Mesenchymal stem cell (in vitro differentiated cells and primary cell): Measurements from ENCODE around the gene SLC25A2.

Source experiments
- DNase-seq: peaks from one replicate; pipeline ENCODE4 v3.0.0-alpha.2; 2013
- H2AFZ ChIP-seq: one replicate; pipeline ENCODE4 v1.6.1; 2013; ENCODE audit warnings: low read depth, mild to moderate bottlenecking, control low read depth, inconsistent platforms, low read length, moderate library complexity
- H2AK5ac ChIP-seq: 2 replicates; pipeline ENCODE4 v1.6.1; 2013; ENCODE audit warnings: low read length, moderate library complexity, mild to moderate bottlenecking, inconsistent platforms; ENCODE audit not compliant: severe bottlenecking
- H2BK120ac ChIP-seq: one replicate; pipeline ENCODE4 v1.6.1; 2013; ENCODE audit warnings: low read depth, mild to moderate bottlenecking, inconsistent platforms, low read length, moderate library complexity
- H2BK12ac ChIP-seq, 2 experiments: one replicate each; pipeline ENCODE4 v1.6.1; 2013; ENCODE audit warnings: inconsistent platforms in 2 of 2, low read length in 2 of 2, mild to moderate bottlenecking in 2 of 2, moderate library complexity in 2 of 2, control low read depth in 1 of 2
- H2BK15ac ChIP-seq: one replicate; pipeline ENCODE4 v1.6.1; 2013; ENCODE audit warnings: mild to moderate bottlenecking, low read depth, inconsistent platforms; ENCODE audit not compliant: poor library complexity, severe bottlenecking
- H2BK5ac ChIP-seq: 2 replicates; pipeline ENCODE4 v1.6.1; 2013; ENCODE audit warnings: low read depth, mild to moderate bottlenecking, low read length, control low read depth, inconsistent platforms; ENCODE audit not compliant: poor library complexity, severe bottlenecking
- H3K14ac ChIP-seq, 2 experiments: one replicate each; pipeline ENCODE4 v1.6.1; 2013; ENCODE audit warnings: inconsistent platforms in 2 of 2, low read length in 2 of 2, control low read depth in 1 of 2, mild to moderate bottlenecking in 1 of 2, moderate library complexity in 1 of 2
- H3K18ac ChIP-seq, 2 experiments: one replicate each; pipeline ENCODE4 v1.6.1; 2013; ENCODE audit warnings: inconsistent platforms in 2 of 2, low read length in 2 of 2, control low read depth in 1 of 2, low read depth in 1 of 2, mild to moderate bottlenecking in 1 of 2
- H3K23ac ChIP-seq, 2 experiments: one replicate each; pipeline ENCODE4 v1.6.1; 2013; ENCODE audit warnings: inconsistent platforms in 2 of 2, low read length in 2 of 2, mild to moderate bottlenecking in 2 of 2, moderate library complexity in 2 of 2, control low read depth in 1 of 2
- H3K27ac ChIP-seq: 2 replicates; pipeline ENCODE4 v1.5.1; 2013; ENCODE audit warnings: mild to moderate bottlenecking, moderate library complexity, low read length, control low read depth, inconsistent platforms; ENCODE audit not compliant: poor library complexity, severe bottlenecking
- H3K27me3 ChIP-seq, 2 experiments: 2 replicates each; pipeline versions ENCODE4 v1.6.1 to v1.7.0; 2013; ENCODE audit warnings: low read length in 2 of 2, mild to moderate bottlenecking in 2 of 2, moderate library complexity in 2 of 2, control low read depth in 1 of 2, inconsistent platforms in 1 of 2; ENCODE audit not compliant: control insufficient read depth in 1 of 2, insufficient read depth in 1 of 2
- H3K36me3 ChIP-seq, 2 experiments: 2 replicates each; pipeline versions ENCODE4 v1.6.1 to v1.7.0; 2013; ENCODE audit warnings: low read length in 2 of 2, control low read depth in 1 of 2, inconsistent platforms in 1 of 2, low read depth in 1 of 2, mild to moderate bottlenecking in 1 of 2; ENCODE audit not compliant: insufficient read depth in 2 of 2, control insufficient read depth in 1 of 2
- H3K4ac ChIP-seq, 2 experiments: one replicate each; pipeline ENCODE4 v1.6.1; 2013; ENCODE audit warnings: inconsistent platforms in 2 of 2, low read length in 2 of 2, mild to moderate bottlenecking in 2 of 2, moderate library complexity in 2 of 2, control low read depth in 1 of 2, low read depth in 1 of 2
- H3K4me1 ChIP-seq: 2 replicates; pipeline ENCODE4 v1.6.1; 2013; ENCODE audit warnings: low read depth, low read length, control low read depth; ENCODE audit not compliant: control insufficient read depth, insufficient read depth
- H3K4me2 ChIP-seq: 2 replicates; pipeline ENCODE4 v1.6.1; 2013; ENCODE audit warnings: low read length, mild to moderate bottlenecking, inconsistent platforms; ENCODE audit not compliant: poor library complexity, severe bottlenecking
- H3K4me3 ChIP-seq, 2 experiments: 2 replicates each; pipeline versions ENCODE4 v1.5.1 to v1.7.0; 2013; ENCODE audit warnings: low read length in 2 of 2, mild to moderate bottlenecking in 2 of 2, control low read depth in 1 of 2, low read depth in 1 of 2; ENCODE audit not compliant: insufficient read depth in 1 of 2
- H3K79me1 ChIP-seq: replicated peaks from 2 replicates; pipeline ENCODE4 v1.6.1; 2013; ENCODE audit warnings: mild to moderate bottlenecking, control low read depth, low read length, inconsistent platforms; ENCODE audit not compliant: poor library complexity, severe bottlenecking
- H3K9ac ChIP-seq: 2 replicates; pipeline ENCODE4 v1.7.0; 2013; ENCODE audit warnings: mild to moderate bottlenecking, low read length, moderate library complexity
- H3K9me3 ChIP-seq: 2 replicates; pipeline ENCODE4 v1.7.0; 2013; ENCODE audit warnings: mild to moderate bottlenecking, low read length; ENCODE audit not compliant: control insufficient read depth
- H4K8ac ChIP-seq: one replicate; pipeline ENCODE4 v1.6.1; 2013; ENCODE audit warnings: inconsistent platforms, mild to moderate bottlenecking, low read length, moderate library complexity
- H4K91ac ChIP-seq: one replicate; pipeline ENCODE4 v1.6.1; 2013; ENCODE audit warnings: mild to moderate bottlenecking, low read length, inconsistent platforms
- WGBS: methylation state at CpG from one replicate; pipeline ENCODE4 v1.1.7; 2013; ENCODE audit warnings: mixed read lengths; 5-methylcytosine and 5-hydroxymethylcytosine counted together

The SLC25A2 gene

GRCh38 chr5:141261238-141261546 is 42.7 kb downstream of the SLC25A2 start:
- no peak overlapping the region for H3K14ac ChIP-seq
- H3K79me1 ChIP-seq: no peaks in the 10 kb centered on the region
- H3K9me3 ChIP-seq: peaks cover 98% of the 10 kb centered on the region
- H3K4ac ChIP-seq: no peak overlapping the region
- no peaks in the 10 kb centered on the region for H3K4me1 ChIP-seq
- no peak overlapping the region for H2BK120ac ChIP-seq
- peak overlapping the region in 1 of 2 experiments; percentile 68 for H3K4me3 ChIP-seq
- no peak overlapping the region for H4K8ac ChIP-seq
- H2BK15ac ChIP-seq: no peak overlapping the region
- no peaks in the 10 kb centered on the region for H3K27me3 ChIP-seq
- WGBS: no CpG with 5 or more reads among the region's 1 CpG
- H3K23ac ChIP-seq: no peak overlapping the region
- no peak overlapping the region for H3K18ac ChIP-seq
- DNase-seq: no peak
- H2AK5ac ChIP-seq: no peak overlapping the region
- H3K4me2 ChIP-seq: no peak overlapping the region
- H3K36me3 ChIP-seq: no peaks in the 10 kb centered on the region
- no peak overlapping the region for H4K91ac ChIP-seq
- no peak overlapping the region for H2BK5ac ChIP-seq
- H3K9ac ChIP-seq: no peak overlapping the region
- H2AFZ ChIP-seq: no peak overlapping the region
- H2BK12ac ChIP-seq: no peak overlapping the region
- no peak overlapping the region for H3K27ac ChIP-seq

- Histone ChIP-seq H4K91ac (no peak overlapping the region), H3K18ac (no peak overlapping the region), H2AFZ (no peak overlapping the region), H3K4me1 (no peaks in the 10 kb centered on the region), H3K36me3 (no peaks in the 10 kb centered on the region), H3K27ac (no peak overlapping the region), H3K23ac (no peak overlapping the region), H3K14ac (no peak overlapping the region), H3K79me1 (no peaks in the 10 kb centered on the region), H2AK5ac (no peak overlapping the region), H2BK120ac (no peak overlapping the region), H3K4me2 (no peak overlapping the region), H3K27me3 (no peaks in the 10 kb centered on the region), H2BK12ac (no peak overlapping the region), H3K4me3 (peak overlapping the region in 1 of 2 experiments; percentile 68), H3K9ac (no peak overlapping the region), H3K9me3 (peaks cover 98% of the 10 kb centered on the region), H3K4ac (no peak overlapping the region), H2BK15ac (no peak overlapping the region), H4K8ac (no peak overlapping the region), H2BK5ac (no peak overlapping the region)
- 83% methylated on average over 3 of the region's 5 CpGs for WGBS
- DNase-seq: peak; percentile 26
Observed at GRCh38 chr5:141260458-141261237, 43.2 kb downstream of the SLC25A2 start.

GRCh38 chr5:141258948-141259347 is 44.9 kb downstream of the SLC25A2 start:
- Histone ChIP-seq H3K36me3 (no peaks in the 10 kb centered on the region), H3K79me1 (no peaks in the 10 kb centered on the region), H4K91ac (no peak overlapping the region), H3K9me3 (peaks cover 99% of the 10 kb centered on the region), H2AFZ (no peak overlapping the region), H3K4me3 (peak overlapping the region in 1 of 2 experiments; percentile 8), H3K4me1 (no peaks in the 10 kb centered on the region), H3K23ac (no peak overlapping the region), H3K9ac (no peak overlapping the region), H2BK12ac (no peak overlapping the region), H3K27ac (no peak overlapping the region), H2AK5ac (no peak overlapping the region), H3K18ac (no peak overlapping the region), H3K4ac (no peak overlapping the region), H3K27me3 (no peaks in the 10 kb centered on the region), H2BK5ac (no peak overlapping the region), H2BK120ac (no peak overlapping the region), H3K4me2 (no peak overlapping the region), H4K8ac (no peak overlapping the region), H2BK15ac (no peak overlapping the region), H3K14ac (no peak overlapping the region)
- DNase-seq: peak; percentile 3

- no peak overlapping the region for H4K8ac ChIP-seq
- H2BK120ac ChIP-seq: no peak overlapping the region
- H3K23ac ChIP-seq: no peak overlapping the region
- no peak for DNase-seq
- H2AFZ ChIP-seq: no peak overlapping the region
- H3K4me2 ChIP-seq: no peak overlapping the region
- H2AK5ac ChIP-seq: no peak overlapping the region
- H3K4me3 ChIP-seq: peak overlapping the region in 1 of 2 experiments; percentile 48
- H3K9ac ChIP-seq: no peak overlapping the region
- H3K4me1 ChIP-seq: no peaks in the 10 kb centered on the region
- H3K79me1 ChIP-seq: no peaks in the 10 kb centered on the region
- H3K14ac ChIP-seq: no peak overlapping the region
- H3K27ac ChIP-seq: no peak overlapping the region
- no peak overlapping the region for H2BK12ac ChIP-seq
- no peak overlapping the region for H2BK15ac ChIP-seq
- H3K36me3 ChIP-seq: no peaks in the 10 kb centered on the region
- no peak overlapping the region for H3K4ac ChIP-seq
- no peaks in the 10 kb centered on the region for H3K27me3 ChIP-seq
- H3K9me3 ChIP-seq: peaks cover 99% of the 10 kb centered on the region
- no peak overlapping the region for H2BK5ac ChIP-seq
- no peak overlapping the region for H4K91ac ChIP-seq
- no peak overlapping the region for H3K18ac ChIP-seq
Observed at GRCh38 chr5:141258464-141258863, 45.4 kb downstream of the SLC25A2 start.
